Omental fat pad (tissue), 4 donors: ENCODE data around the gene AOX1. TPM values are rescaled to one million over a fixed set of nuclear protein-coding genes. Genes with fewer than 3 reads are reported as not detected.
A peak's percentile ranks its signal among the peaks of the same experiment; 100 is the strongest.
"Not testable (repeated sequence)": the region's sequence is repeated elsewhere in the genome, so short reads cannot be mapped to it uniquely, and the experiment has no call there.

Experiments used
- ATAC-seq: fragments of 150-250 bp; one replicate; pipeline ENCODE4 v1.9.1; 2016; ENCODE audit warnings: mild to moderate bottlenecking, moderate library complexity; ENCODE audit not compliant: low FRiP score
- DNase-seq: peaks from one replicate; pipeline ENCODE4 v3.0.0-alpha.2; 2019; ENCODE audit warnings: low spot score
- CTCF ChIP-seq, 3 donors: fragments of 450-650 bp; IDR thresholded peaks; one replicate each; pipeline ENCODE4 v1.5.1; 2016 to 2017; ENCODE audit warnings: antibody characterized with exemption in 3 of 3, mild to moderate bottlenecking in 3 of 3, moderate library complexity in 2 of 3
- total RNA-seq, 4 donors: library from RNA; depleted of rRNA; stranded (reverse); fragments of >200 nt; gene quantifications; one replicate each; pipeline ENCODE4 v1.1.0, GENCODE V29; 2016

AOX1 gene
- total RNA-seq: 100 to 1,000 TPM; 241 to 629 (median 321) TPM

DNA sequence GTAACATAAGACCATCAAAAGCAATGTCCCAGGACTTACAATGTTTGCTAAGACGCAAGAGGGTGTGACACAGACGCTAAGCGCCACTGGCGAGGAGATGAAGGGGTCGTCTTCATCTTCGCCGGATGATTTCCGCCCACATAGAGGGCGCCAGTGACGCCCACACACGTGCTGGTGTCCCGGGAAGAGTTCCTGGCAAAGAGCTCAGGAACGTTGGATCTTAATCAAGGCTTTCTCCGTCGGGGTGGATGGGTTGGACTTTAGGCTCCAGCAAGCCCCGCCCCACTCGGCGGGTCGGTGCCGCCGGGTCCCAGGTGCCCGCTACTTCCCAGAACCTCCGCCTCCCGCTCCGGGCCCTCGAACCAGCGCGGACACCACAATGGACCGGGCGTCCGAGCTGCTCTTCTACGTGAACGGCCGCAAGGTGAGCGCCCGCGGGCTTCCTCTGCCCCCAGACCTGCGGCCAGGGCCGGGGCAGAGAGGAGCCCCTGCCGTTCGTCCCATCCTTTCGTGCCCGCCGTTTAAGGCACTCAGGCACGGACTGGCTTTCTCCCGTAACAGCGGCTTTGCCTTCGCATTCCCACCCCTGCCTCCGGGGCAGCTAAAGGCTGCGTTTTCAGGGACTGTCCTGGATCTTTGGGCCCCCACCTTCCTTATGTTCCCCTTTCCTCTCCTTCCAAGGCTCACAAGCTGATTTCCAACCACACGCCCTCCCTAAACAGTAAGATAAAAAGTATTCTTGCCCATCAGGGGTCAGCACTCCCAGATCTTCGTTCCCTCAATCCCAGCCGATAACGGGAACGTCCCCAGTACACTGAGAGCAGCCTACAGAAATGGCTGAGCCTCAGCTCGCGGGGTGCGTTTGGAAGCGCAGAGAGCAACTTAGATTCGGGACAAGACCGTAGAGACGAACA is at the start of gene AOX1:
AOX1 (plus strand) TSS at position 285 of the 914 bp plus-strand sequence; CDS start at position 380, 95 bp downstream.
- DNase-seq (peak; percentile 32), ATAC-seq (peak; percentile 74)
- TF ChIP-seq CTCF (IDR thresholded peaks at IDR 0.05): no peak

DNA sequence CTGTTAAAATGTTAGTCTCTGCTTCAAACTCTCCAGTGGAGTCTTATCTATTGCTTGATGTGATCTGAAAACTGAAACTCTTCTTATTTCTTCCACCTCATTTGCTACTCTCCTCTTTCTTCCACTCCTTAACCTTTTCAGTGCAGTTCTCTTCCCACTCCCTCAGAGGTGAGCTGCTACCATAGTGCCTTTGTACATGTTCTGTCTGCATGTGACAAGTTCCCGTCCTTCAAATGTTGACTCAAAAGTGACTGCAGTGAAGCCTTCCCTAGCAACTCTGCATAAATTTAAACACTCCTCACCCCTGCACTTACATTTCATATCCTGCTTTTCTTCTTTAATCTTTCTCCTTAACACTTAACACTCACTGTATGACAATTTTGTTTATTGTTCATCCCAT is 47.7 kb upstream of the AOX1 start:
- DNase-seq: no peak

DNA sequence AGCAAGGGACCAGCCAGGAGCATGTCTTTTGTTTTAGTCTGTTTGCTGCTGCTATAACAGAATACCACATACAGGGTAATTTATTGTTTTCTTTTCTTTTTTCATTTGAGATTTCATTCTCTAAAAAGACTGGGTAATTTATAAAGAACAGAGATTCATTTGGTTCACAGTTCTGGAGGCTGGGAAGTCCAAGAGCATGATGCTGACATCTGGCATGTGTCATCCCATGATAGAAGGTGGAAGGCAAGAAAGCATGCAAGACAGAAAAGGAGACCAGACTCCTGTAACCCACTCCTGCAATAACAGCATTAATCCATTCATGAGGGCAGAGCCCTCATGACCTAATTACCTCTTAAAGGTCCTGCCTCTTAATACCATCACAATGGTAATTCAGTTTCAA is 45.0 kb upstream of the AOX1 start:
- DNase-seq (no peak), ATAC-seq (no peak)
- no peak for TF ChIP-seq CTCF (IDR thresholded peaks at IDR 0.05)

More for the DNA sequence above, 47.7 kb upstream of the AOX1 start:
- TF ChIP-seq CTCF (IDR thresholded peaks at IDR 0.05): no peak
- ATAC-seq: no peak

DNA sequence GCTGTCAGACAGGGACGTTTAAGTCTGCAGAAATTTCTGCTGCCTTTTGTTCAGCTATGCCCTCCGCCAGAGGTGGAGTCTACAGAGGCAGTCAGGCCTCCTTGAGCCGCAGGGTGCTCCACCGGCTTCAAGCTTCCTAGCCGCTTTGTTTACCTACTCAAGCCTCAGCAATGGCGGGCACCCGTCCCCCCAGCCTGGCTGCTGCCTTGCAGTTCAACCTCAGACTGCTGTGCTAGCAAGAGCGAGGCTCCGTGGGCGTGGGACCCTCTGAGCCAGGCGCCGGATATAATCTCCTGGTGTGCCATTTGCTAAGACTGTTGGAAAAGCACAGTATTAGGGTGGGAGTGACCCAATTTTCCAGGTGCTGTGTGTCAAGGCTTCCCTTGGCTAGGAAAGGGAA is 19.2 kb upstream of the AOX1 start:
- ATAC-seq, DNase-seq: not testable (repeated sequence)

DNA sequence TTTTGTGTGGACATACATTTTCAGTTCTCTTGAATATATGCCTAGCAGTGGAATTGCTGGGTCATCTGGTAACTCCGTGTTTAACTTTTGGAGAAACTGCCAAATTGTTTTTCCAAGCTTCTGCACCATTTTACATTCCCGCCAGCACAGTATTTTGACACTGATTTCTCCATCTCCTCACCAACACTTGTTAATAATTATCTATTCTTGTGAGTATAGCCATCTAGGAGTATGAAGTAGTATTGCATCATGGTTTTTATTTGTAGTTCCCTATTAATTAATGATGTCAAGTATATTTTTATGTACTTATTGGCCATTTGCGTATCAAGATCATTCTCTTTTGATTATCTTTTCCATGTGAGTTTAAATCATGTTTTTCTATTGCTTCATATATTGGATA is 17.9 kb upstream of the AOX1 start:
- no peak for DNase-seq
- TF ChIP-seq CTCF (IDR thresholded peaks at IDR 0.05): no peak
- ATAC-seq: no peak

DNA sequence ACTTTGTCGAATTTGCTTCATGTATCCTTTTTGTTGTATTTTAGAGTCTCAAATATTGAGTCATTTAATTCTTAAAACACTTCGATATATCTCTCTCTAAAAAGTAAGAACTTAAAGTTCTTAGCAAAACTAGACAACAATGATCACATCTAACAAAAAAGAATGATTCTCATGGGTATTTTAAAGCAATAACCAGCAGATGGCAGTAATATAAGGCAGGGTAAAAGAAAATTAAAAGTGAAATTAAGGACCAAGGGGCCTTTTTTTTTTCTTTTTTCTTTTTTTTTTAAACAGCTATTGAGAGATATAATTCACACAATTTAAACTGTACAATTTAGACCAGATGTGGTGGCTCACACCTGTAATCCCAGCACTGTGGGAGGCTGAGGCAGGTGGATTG is 9.9 kb upstream of the AOX1 start:
- DNase-seq (no peak), ATAC-seq (no peak)
- TF ChIP-seq CTCF (IDR thresholded peaks at IDR 0.05): no peak

DNA sequence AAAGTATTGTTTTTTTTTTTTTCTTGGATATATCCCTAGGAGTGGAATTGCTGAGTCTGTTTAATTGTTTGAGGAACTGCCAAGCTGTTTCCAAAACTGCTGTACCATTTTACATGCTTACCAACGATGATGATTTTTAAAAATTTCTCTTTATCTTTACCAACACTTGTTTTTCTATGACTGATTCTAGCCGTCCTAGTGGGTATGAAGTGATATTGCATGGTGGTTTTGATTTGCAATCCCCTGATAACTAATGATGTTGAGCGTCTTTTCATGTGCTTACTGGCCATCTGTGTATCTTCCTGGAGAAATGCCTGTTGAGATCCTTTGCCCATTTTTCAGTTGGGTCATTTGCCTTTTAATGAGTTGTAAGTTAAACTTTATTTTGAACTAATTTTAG is 8.8 kb upstream of the AOX1 start:
- DNase-seq: no peak
- TF ChIP-seq CTCF (IDR thresholded peaks at IDR 0.05): no peak
- ATAC-seq: no peak
